GM23338 (cell line): ENCODE results near the gene IRAK2. TPM values are rescaled to one million over a fixed set of nuclear protein-coding genes. Genes with fewer than 3 reads are reported as not detected.
"Not testable (repeated sequence)": the region's sequence is repeated elsewhere in the genome, so short reads cannot be mapped to it uniquely, and the experiment has no call there.

Experiments used
- ATAC-seq: fragments of 200-7000 bp; cut with Tn5 transposase; 3 replicates; pipeline ENCODE4 v1.9.1; 2020
- DNase-seq: peaks from one replicate; pipeline ENCODE4 v3.0.0-alpha.2; 2015; ENCODE audit warnings: low spot score
- H2AFZ ChIP-seq: fragments of 200-600 bp; sonication (generic); 2 replicates; pipeline ENCODE4 v1.8.0; 2016; ENCODE audit warnings: antibody characterized with exemption, mild to moderate bottlenecking, moderate library complexity
- H3F3A ChIP-seq: fragments of 200-600 bp; sonication (generic); replicated peaks from 2 replicates; pipeline ENCODE4 v1.8.0; 2017; ENCODE audit warnings: antibody characterized with exemption, mixed run types, low read depth
- H3K27ac ChIP-seq: fragments of 200-600 bp; sonication (generic); 2 replicates; pipeline ENCODE4 v1.6.1; 2016; ENCODE audit warnings: low read depth
- H3K27me3 ChIP-seq: fragments of 200-600 bp; sonication (generic); 2 replicates; pipeline ENCODE4 v1.8.0; 2016; ENCODE audit warnings: mild to moderate bottlenecking, mixed run types, moderate library complexity; ENCODE audit not compliant: insufficient read depth
- H3K36me3 ChIP-seq: fragments of 200-600 bp; sonication (generic); 2 replicates; pipeline ENCODE4 v1.8.0; 2016; ENCODE audit warnings: mild to moderate bottlenecking; ENCODE audit not compliant: insufficient read depth
- H3K4me1 ChIP-seq: fragments of 200-600 bp; sonication (generic); 2 replicates; pipeline ENCODE4 v1.8.0; 2016; ENCODE audit warnings: mild to moderate bottlenecking, moderate library complexity; ENCODE audit not compliant: insufficient read depth
- H3K4me2 ChIP-seq: fragments of 200-600 bp; sonication (generic); 2 replicates; pipeline ENCODE4 v1.7.1; 2017; ENCODE audit warnings: mixed run types
- H3K4me3 ChIP-seq: fragments of 200-600 bp; sonication (generic); 2 replicates; pipeline ENCODE4 v1.6.1; 2016; ENCODE audit warnings: mixed run types
- H3K79me2 ChIP-seq: fragments of 200-600 bp; sonication (generic); replicated peaks from 2 replicates; pipeline ENCODE4 v1.8.0; 2017; ENCODE audit warnings: mild to moderate bottlenecking; ENCODE audit not compliant: insufficient read depth
- H3K9me2 ChIP-seq: fragments of 200-600 bp; sonication (generic); 2 replicates; pipeline ENCODE4 v1.8.0; 2017; ENCODE audit not compliant: insufficient read depth
- H4K20me1 ChIP-seq: fragments of 200-600 bp; sonication (generic); replicated peaks from 2 replicates; pipeline ENCODE4 v1.8.0; 2017; ENCODE audit warnings: mild to moderate bottlenecking; ENCODE audit not compliant: insufficient read depth
- H3K27ac Mint-ChIP-seq: 2 replicates; pipeline ENCODE4 v1.8.0; 2020; ENCODE audit warnings: inconsistent platforms, mild to moderate bottlenecking, moderate library complexity, mixed read lengths
- H3K27me3 Mint-ChIP-seq: 3 replicates; pipeline ENCODE4 v1.8.0; 2022; ENCODE audit warnings: low read depth, mild to moderate bottlenecking, moderate library complexity, mixed read lengths, inconsistent platforms; ENCODE audit not compliant: insufficient read depth, poor library complexity
- H3K36me3 Mint-ChIP-seq: 3 replicates; pipeline ENCODE4 v1.8.0; 2021; ENCODE audit warnings: low read depth, mild to moderate bottlenecking, inconsistent platforms, moderate library complexity, mixed read lengths
- H3K4me1 Mint-ChIP-seq: 3 replicates; pipeline ENCODE4 v1.8.0; 2020; ENCODE audit warnings: mild to moderate bottlenecking, inconsistent platforms, mixed read lengths
- H3K4me3 Mint-ChIP-seq: 3 replicates; pipeline ENCODE4 v1.8.0; 2021; ENCODE audit warnings: moderate library complexity, mild to moderate bottlenecking, inconsistent platforms, mixed read lengths
- H3K9me3 Mint-ChIP-seq: 3 replicates; pipeline ENCODE4 v1.8.0; 2020; ENCODE audit warnings: moderate library complexity, mild to moderate bottlenecking, inconsistent platforms, mixed read lengths
- CREB1 ChIP-seq: fragments of 250-450 bp; sonication (Bioruptor Pico); IDR thresholded peaks from 2 replicates; pipeline ENCODE4 v1.5.0; 2020; ENCODE audit warnings: low read depth, mild to moderate bottlenecking, moderate library complexity
- EZH2phosphoT487 ChIP-seq: fragments of 200-600 bp; sonication (generic); IDR thresholded peaks from one replicate; pipeline ENCODE4 v1.8.1; 2018; ENCODE audit warnings: antibody characterized with exemption; ENCODE audit not compliant: unreplicated experiment
- JUNB ChIP-seq: IDR thresholded peaks from one replicate; pipeline ENCODE4 v1.6.1; 2016; ENCODE audit warnings: antibody characterized with exemption; ENCODE audit not compliant: unreplicated experiment
- POLR2AphosphoS5 ChIP-seq: IDR thresholded peaks from 2 replicates; pipeline ENCODE4 v1.6.1; 2016; ENCODE audit warnings: antibody characterized with exemption, low read depth
- STAT1 ChIP-seq: IDR thresholded peaks from one replicate; pipeline ENCODE4 v1.6.1; 2016; ENCODE audit warnings: antibody characterized with exemption; ENCODE audit not compliant: unreplicated experiment
- ZNF114 ChIP-seq: fragments of 250-450 bp; sonication (Bioruptor Pico); IDR thresholded peaks from 2 replicates; pipeline ENCODE4 v1.5.0; 2020; ENCODE audit warnings: mild to moderate bottlenecking, moderate library complexity
- ZNF331 ChIP-seq: fragments of 250-450 bp; sonication (Bioruptor Pico); IDR thresholded peaks from 2 replicates; pipeline ENCODE4 v1.5.0; 2020; ENCODE audit warnings: low read depth, mild to moderate bottlenecking, moderate library complexity
- polyA plus RNA-seq: library from polyadenylated mRNA; unstranded; fragments of >200 nt; fragmentation: Nextera tagmentation; extraction: Ambion mirVana; gene quantifications from 2 replicates; pipeline ENCODE4 v1.2.1, GENCODE V29; 2016
- total RNA-seq: library from RNA; depleted of rRNA; stranded (reverse); fragments of >200 nt; shearing (Covaris generic); gene quantifications from 2 replicates; pipeline ENCODE4 v1.2.3, GENCODE V29; 2014
- TF ChIP-seq, protein P1 (sequence below): fragments of 250-450 bp; sonication (Bioruptor Pico); IDR thresholded peaks from 2 replicates; pipeline ENCODE4 v1.5.0; 2020; ENCODE audit warnings: mild to moderate bottlenecking, moderate library complexity
- TF ChIP-seq, protein P2 (sequence below): IDR thresholded peaks from 2 replicates; pipeline ENCODE4 v1.6.1; 2016; ENCODE audit warnings: antibody characterized with exemption

Gene IRAK2
- total and polyA plus RNA-seq, 2 experiments from 2014 or later: 0.37 to 1.4 TPM

DNA sequence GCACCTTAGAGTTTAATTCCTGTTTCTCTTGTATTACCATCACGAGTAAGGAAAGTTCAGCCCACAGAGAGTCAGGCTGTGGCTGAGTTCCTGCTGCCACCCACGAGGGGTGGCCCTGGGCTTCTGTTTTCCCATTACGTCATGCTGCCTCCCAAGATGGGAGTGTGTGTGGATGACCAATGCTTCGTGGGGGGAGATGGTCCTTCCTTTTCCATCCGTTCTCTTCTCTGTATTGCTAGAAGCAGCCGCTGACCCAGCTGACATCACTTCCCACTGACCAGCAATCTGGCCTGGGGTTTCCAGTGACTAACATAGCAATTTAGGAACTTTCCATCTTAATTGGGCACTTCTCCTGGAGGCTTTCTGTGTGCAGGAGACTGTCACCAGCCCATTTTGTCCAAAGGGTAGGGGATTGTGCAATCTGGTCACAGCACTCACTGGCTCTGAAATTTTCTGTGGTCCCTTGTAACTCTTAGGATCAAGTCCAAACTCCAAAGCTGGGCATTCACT, 9.3 kb downstream of the IRAK2 start:
- H3K9me2 ChIP-seq: no peaks in the 10 kb centered on the region
- H3K27ac Mint-ChIP-seq: no peak overlapping the region; the same call in 1 of the 2 replicates
- no peaks in the 10 kb centered on the region for H3K4me1 ChIP-seq
- H3K4me2 ChIP-seq: no peak overlapping the region
- H3K4me3 ChIP-seq: no peak overlapping the region
- H3F3A ChIP-seq: no peaks in the 10 kb centered on the region
- TF ChIP-seq JUNB: no peak
- TF ChIP-seq ZNF114: no peak
- TF ChIP-seq EZH2phosphoT487: no peak
- TF ChIP-seq, protein P1, sequence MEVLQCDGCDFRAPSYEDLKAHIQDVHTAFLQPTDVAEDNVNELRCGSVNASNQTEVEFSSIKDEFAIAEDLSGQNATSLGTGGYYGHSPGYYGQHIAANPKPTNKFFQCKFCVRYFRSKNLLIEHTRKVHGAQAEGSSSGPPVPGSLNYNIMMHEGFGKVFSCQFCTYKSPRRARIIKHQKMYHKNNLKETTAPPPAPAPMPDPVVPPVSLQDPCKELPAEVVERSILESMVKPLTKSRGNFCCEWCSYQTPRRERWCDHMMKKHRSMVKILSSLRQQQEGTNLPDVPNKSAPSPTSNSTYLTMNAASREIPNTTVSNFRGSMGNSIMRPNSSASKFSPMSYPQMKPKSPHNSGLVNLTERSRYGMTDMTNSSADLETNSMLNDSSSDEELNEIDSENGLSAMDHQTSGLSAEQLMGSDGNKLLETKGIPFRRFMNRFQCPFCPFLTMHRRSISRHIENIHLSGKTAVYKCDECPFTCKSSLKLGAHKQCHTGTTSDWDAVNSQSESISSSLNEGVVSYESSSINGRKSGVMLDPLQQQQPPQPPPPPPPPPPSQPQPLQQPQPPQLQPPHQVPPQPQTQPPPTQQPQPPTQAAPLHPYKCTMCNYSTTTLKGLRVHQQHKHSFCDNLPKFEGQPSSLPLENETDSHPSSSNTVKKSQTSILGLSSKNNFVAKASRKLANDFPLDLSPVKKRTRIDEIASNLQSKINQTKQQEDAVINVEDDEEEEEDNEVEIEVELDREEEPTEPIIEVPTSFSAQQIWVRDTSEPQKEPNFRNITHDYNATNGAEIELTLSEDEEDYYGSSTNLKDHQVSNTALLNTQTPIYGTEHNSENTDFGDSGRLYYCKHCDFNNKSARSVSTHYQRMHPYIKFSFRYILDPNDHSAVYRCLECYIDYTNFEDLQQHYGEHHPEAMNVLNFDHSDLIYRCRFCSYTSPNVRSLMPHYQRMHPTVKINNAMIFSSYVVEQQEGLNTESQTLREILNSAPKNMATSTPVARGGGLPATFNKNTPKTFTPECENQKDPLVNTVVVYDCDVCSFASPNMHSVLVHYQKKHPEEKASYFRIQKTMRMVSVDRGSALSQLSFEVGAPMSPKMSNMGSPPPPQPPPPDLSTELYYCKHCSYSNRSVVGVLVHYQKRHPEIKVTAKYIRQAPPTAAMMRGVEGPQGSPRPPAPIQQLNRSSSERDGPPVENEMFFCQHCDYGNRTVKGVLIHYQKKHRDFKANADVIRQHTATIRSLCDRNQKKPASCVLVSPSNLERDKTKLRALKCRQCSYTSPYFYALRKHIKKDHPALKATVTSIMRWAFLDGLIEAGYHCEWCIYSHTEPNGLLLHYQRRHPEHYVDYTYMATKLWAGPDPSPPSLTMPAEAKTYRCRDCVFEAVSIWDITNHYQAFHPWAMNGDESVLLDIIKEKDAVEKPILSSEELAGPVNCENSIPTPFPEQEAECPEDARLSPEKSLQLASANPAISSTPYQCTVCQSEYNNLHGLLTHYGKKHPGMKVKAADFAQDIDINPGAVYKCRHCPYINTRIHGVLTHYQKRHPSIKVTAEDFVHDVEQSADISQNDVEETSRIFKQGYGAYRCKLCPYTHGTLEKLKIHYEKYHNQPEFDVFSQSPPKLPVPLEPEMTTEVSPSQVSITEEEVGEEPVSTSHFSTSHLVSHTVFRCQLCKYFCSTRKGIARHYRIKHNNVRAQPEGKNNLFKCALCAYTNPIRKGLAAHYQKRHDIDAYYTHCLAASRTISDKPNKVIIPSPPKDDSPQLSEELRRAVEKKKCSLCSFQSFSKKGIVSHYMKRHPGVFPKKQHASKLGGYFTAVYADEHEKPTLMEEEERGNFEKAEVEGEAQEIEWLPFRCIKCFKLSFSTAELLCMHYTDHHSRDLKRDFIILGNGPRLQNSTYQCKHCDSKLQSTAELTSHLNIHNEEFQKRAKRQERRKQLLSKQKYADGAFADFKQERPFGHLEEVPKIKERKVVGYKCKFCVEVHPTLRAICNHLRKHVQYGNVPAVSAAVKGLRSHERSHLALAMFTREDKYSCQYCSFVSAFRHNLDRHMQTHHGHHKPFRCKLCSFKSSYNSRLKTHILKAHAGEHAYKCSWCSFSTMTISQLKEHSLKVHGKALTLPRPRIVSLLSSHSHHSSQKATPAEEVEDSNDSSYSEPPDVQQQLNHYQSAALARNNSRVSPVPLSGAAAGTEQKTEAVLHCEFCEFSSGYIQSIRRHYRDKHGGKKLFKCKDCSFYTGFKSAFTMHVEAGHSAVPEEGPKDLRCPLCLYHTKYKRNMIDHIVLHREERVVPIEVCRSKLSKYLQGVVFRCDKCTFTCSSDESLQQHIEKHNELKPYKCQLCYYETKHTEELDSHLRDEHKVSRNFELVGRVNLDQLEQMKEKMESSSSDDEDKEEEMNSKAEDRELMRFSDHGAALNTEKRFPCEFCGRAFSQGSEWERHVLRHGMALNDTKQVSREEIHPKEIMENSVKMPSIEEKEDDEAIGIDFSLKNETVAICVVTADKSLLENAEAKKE: no peak
- no peak for TF ChIP-seq POLR2AphosphoS5
- no peak for TF ChIP-seq ZNF331 (CRISPR knock-in tag)
- TF ChIP-seq, protein P2, sequence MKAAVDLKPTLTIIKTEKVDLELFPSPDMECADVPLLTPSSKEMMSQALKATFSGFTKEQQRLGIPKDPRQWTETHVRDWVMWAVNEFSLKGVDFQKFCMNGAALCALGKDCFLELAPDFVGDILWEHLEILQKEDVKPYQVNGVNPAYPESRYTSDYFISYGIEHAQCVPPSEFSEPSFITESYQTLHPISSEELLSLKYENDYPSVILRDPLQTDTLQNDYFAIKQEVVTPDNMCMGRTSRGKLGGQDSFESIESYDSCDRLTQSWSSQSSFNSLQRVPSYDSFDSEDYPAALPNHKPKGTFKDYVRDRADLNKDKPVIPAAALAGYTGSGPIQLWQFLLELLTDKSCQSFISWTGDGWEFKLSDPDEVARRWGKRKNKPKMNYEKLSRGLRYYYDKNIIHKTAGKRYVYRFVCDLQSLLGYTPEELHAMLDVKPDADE: no peak
- no peak for TF ChIP-seq STAT1
- no peak for TF ChIP-seq CREB1
- H3K36me3 Mint-ChIP-seq: peaks cover 6% of the 10 kb centered on the region
- H3K4me3 Mint-ChIP-seq: no peak overlapping the region
- H3K4me1 Mint-ChIP-seq: no peaks in the 10 kb centered on the region; the same call in 2 of the 3 replicates
- H2AFZ ChIP-seq: no peak overlapping the region
- no peaks in the 10 kb centered on the region for H3K27me3 ChIP-seq
- no peak for DNase-seq
- peaks cover 5% of the 10 kb centered on the region; the same call in 1 of the 2 replicates for H3K36me3 ChIP-seq
- peaks cover 16% of the 10 kb centered on the region for H3K9me3 Mint-ChIP-seq
- no peak overlapping the region for H3K27ac ChIP-seq
- H3K79me2 ChIP-seq: no peaks in the 10 kb centered on the region
- ATAC-seq: no peak
- H4K20me1 ChIP-seq: no peaks in the 10 kb centered on the region
- peaks cover 4% of the 10 kb centered on the region for H3K27me3 Mint-ChIP-seq

DNA sequence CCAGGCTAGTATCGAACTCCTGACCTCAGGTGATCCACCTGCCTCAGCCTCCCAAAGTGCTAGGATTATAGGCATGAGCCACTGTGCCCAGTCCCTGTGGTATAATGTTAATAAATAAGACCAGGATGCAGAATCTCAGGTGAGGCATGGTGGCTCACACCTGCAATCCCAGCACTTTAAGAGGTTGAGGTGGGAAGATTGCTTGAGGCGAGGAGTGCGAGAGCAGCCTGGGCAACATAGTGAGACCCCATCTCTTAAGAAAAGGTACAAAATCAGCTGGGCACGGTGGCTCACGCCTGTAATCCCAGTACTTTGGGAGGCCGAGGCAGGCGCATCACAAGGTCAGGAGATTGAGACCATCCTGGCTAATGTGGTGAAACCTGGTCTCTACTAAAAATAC, 10.6 kb downstream of the IRAK2 start:
- not testable (repeated sequence) for H2AFZ ChIP-seq, H3K79me2 ChIP-seq, H3K9me2 ChIP-seq, H3K27ac Mint-ChIP-seq, ATAC-seq, H3K4me1 Mint-ChIP-seq, H3F3A ChIP-seq, H3K27ac ChIP-seq, DNase-seq, H3K4me2 ChIP-seq, H3K9me3 Mint-ChIP-seq, H3K36me3 ChIP-seq, H3K36me3 Mint-ChIP-seq, H4K20me1 ChIP-seq, H3K27me3 Mint-ChIP-seq, H3K4me3 Mint-ChIP-seq, H3K4me1 ChIP-seq, H3K4me3 ChIP-seq, H3K27me3 ChIP-seq

DNA sequence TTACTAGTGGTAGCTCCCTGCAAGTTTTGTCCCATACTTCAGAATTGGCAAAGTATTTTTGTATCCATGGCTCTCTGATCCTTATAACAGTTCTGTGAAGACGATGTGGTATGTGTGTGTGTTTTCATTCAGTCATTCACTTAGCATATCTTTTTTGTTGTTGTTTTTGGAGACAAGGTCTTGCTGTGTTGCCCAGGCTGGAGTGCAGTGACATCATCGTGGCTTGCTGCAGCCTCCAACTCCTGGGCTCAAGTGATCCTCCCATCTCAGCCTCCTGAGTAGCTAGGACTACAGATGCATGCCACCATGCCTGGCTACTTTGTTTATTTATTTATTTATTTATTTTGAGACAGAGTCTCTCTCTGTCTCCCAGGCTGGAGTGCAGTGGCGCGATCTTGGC, 11.4 kb downstream of the IRAK2 start:
- not testable (repeated sequence) for H3K4me3 Mint-ChIP-seq, H3K27ac ChIP-seq, H3F3A ChIP-seq, H3K27ac Mint-ChIP-seq, H3K9me3 Mint-ChIP-seq, H2AFZ ChIP-seq, DNase-seq, H3K36me3 Mint-ChIP-seq, H3K4me1 Mint-ChIP-seq, H4K20me1 ChIP-seq, H3K27me3 Mint-ChIP-seq, H3K4me2 ChIP-seq, H3K4me1 ChIP-seq, H3K27me3 ChIP-seq, H3K4me3 ChIP-seq, H3K36me3 ChIP-seq, H3K79me2 ChIP-seq, ATAC-seq, H3K9me2 ChIP-seq
